HG02678 (cell line): ENCODE measurements around the gene STRN3.
A peak's percentile ranks its signal among the peaks of the same experiment; 100 is the strongest.
"Not testable (repeated sequence)": the region's sequence is repeated elsewhere in the genome, so short reads cannot be mapped to it uniquely, and the experiment has no call there.

ENCODE experiments used
- ATAC-seq: cut with Tn5 transposase; IDR thresholded peaks from one replicate; pipeline ENCODE4 v1.9.1; 2021; ENCODE audit warnings: mild to moderate bottlenecking, moderate library complexity; ENCODE audit not compliant: unreplicated experiment

Gene STRN3

DNA sequence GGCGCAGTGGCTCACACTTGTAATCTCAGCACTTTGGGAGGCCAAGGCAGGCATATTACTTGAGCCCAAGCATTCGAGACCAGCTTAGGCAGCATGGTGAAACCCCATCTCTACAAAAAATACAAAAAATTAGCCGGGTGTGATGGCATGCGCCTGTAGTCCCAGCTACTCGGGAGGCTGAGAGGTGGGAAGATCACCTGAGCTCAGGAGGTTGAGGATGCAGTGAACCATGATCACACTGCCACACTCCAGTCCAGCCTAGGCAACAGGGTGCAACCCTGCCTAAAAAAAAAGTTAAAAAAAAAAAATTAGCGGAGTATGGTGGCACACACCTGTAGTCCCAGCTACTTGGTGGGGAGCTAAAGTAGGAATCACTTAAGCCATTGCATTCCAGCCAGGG, 22.2 kb downstream of the STRN3 start:
- not testable (repeated sequence) for ATAC-seq

DNA sequence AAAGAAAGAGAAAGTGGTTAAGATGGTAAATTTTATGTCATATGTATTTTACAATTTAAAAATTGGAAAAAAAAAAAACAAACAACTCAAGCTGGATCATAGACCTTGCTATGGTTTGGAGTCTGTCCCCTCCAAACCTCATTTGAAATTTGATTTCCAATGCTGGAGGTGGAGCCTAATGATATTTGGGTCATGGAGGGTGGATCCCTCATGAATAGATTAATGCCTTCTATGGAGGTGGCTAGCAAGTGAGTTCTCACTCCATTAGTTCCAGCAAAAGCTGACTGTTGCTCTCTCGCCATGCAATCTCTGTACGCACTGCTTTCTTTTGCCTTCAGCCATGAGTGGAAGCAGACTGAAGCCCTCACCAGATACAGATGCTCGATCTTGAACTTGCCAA, 22.9 kb downstream of the STRN3 start:
- no peak for ATAC-seq

DNA sequence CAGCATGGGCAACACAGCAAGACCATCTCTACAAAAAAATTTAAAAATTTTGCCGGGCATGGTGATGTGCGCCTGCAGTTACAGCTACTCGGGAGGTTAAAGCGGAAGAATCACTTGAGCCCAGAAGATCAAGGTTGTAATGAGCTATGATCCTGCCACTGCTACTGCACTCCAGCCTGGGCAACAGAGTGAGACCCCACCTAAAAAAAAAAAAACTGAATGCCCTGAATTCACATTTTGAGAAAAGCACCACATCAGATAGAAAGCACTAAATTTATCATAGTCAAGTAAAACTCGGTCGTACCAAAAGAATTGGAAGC, 24.9 kb downstream of the STRN3 start:
- ATAC-seq = no peak

DNA sequence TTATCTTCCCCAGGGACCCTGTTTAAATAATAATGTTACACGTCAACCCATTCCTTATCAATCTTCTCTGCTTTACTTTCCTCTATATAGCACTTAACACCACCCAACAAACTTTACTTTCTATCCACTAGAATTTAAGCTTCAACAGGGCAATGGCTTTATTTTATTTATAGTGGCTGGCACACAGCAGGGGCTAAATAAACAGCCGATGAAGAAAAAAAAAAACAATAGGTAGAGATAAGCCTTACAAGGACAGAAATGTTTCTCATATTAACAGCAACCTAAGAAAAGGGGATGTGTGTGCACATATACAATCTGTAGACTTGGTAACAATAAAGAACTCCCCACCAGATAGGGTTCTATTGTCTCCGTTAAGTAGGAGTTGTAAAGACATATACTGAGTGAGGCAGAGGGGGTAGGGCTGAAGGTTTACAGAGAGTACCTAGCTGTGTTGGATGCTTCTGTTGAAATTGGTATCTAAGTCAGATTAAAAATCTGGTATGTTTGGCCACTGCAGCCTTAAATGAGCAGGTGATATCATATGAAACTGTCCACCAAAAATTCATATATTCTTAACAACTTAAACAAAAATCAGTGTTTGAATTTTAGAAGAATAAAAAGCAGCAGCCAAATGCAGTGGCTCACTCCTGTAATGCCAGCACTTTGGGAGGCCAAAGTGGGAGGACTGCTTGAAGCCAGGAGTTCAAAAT, 25.4 kb downstream of the STRN3 start:
- ATAC-seq = no peak

DNA sequence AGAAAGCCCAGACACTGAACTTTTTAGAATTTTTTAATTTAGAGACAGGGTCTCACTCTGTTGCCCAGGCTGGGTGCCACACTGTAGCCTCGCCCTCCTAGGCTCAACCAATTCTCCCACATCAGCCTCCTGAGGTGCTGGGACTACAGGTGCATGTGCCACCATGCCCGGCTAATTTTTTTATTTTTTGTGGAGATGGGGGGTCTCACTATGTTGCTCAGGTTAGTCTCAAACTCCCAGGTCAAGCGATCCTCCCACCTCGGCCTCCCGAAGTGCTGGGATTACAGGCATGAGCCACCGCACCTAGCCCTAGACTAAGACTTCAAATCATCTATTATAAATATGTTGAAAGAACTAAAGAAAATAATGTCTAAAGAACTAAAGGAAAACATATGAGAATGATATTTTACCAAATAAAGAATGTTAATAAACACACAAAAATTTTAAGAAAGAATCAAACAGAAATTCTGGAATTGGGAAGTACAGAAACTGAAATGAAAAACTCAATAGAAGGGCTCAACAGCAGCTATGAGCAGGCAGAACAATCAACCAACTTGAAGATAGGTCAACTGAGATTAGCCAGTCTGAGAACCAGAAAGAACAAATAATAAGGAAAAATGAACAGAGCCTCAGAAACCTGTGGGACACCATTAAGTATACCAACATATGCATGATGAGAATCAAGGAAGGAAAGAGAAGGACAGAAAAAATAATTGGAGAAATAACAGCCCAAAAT, 27.0 kb downstream of the STRN3 start:
- ATAC-seq = no peak

DNA sequence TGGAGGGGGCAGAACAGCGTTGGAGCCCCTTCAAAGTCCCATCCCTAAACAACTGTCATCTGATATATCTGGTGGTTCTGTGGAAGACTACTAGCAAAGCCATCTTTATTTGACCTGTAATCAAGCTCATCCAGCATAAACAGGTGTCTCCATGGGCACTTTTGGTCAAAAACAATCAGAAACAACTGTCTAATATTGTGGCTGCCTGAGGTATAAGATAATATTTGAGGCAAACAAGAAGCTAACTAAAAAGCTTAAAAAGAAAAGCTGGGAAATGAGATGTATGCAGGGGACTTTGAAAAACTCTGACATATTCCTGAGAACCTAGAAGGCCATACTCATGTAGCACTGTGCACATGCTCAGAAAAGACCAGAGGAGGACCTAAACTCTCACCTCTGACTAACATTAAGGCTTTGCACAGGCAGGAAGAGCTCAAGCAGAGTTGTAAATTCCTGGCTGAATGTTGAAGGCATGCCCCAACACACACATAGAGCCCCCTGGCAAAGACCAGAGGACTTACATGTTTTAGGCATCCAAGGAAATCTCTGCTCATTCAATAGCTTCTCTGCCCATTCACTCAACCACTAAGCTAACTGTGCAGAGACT, 28.0 kb downstream of the STRN3 start:
- ATAC-seq = no peak

DNA sequence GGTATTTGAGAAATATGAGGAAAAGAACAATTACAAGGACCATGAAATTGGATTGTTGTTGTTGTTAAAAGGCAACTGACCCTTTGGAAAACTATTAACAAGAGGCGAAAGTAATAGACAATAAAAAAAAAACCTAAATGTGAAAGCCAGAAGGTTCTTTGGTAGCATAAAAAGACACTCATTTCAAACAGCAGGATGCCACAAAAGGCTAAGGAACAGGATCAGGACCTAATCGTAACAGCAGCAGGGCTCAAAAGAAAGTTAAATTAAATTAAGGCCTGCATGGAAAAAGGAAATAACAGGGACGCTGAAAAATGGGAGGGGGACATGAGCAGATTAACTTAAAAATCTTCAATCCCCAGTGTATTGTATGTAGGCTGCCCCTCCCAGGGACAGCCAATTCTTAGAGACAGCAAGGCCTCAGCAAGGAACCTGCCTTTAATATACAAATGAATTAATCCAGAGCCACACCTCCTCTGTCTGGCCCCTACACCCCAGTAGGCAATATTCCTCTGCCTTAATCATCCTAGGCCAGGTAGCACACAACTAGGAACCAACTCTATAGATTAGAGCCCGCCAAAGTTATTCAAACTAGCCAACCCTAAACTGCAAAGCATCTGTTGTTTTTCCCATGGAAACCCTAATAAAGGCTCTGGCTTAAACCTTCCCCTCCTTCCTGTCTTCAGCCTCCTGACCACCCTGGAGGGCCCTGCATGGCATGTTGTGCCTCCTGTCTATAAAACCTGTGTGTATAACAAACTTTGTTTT, 29.1 kb downstream of the STRN3 start:
- no peak for ATAC-seq

DNA sequence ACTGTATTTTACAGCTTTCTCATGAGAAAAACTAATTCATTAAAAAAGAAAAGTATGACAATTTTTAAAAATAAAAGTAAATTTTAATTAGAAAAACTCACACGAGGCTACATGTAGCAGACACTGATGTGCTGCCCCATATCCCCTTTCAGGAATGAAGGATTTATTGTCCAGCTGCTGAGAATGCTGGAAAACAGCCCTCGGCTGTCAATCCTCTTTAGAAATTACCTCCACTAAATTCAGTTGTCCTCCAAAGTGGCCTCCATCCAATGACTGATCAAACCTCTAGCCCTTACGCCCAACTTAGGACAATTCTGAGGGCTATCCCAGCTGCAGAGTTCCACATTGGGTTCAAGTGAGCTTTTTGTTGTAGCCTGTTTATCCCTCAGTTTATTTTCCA, 30.5 kb downstream of the STRN3 start:
- no peak for ATAC-seq

DNA sequence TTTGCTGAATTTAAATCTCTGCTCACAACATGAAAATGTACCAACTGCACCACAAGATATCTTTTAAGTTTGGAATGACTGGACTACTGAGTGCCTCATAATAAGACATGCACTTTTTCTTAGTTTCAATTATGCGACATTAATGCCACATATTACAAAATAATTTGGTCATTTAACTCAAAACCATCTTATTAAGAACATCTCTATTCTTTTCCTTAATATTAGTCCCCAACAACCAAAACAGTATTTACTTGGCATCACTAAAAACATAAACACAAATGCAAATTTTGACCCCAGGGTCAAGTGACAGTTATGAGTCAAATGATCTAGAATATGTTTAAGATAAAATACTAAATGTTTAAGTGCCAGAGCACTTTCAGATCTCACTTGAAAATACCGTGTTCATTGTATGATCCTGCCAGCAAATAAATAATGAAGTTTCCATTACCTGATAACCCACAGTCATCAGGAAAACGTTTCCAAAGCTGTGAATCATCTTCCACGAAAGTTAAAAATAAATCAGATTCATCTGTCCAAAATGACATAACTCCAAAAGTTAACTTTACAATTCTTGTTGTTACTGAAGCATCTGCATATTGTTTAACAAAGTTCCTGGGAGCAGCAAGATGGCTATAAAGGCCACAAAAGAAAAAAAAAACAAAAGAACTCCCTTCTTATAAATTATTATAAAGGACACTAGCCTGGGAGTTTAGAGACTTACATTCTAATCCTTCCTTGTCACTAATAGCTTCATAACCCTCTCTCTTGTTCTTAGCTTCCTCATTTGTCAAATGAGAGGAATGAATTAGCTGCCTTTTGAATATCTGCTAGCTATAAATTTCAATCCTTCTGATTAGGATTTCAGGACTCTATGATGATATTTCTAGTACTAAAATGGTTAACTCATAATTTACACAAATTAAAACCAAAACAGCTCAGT, 31.2 kb downstream of the STRN3 start:
- ATAC-seq = peak; percentile 63

DNA sequence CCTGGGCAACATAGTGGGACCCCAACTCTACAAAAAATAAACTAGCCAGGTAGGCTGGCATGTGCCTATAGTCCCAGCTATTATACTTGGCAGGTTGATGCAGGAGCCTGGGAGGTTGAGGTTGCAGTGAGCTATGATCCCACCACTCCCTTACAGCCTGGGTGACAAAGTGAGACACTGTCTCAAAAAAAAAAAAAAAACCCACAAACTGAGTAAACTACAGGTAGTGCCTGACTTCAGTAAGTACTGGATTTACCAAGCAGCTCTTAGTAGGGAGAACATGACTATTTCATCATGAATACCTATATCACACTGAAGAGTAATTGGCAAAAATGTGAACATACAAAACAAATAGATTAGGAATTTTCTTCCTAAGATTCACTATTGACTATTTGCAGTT, 33.1 kb downstream of the STRN3 start:
- no peak for ATAC-seq

DNA sequence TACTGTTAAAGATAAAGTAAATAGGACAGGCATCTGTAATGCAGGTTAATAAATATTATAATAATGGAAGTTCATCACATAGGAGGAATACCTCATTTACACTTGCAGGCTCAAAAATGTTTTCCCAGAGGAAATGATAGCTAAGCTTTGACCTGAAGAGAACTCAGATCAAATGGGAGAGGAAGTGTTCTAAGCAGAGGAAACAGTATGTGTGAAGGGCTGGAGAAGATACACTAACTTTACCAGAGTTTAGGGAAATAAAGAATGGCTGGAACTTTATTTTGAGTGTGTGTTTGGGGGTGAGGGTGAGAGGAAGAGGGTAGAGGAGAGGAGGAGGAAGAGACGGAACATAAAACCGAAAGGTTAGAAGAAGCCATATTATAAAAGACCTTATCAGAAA, 34.8 kb downstream of the STRN3 start:
- ATAC-seq = no peak

DNA sequence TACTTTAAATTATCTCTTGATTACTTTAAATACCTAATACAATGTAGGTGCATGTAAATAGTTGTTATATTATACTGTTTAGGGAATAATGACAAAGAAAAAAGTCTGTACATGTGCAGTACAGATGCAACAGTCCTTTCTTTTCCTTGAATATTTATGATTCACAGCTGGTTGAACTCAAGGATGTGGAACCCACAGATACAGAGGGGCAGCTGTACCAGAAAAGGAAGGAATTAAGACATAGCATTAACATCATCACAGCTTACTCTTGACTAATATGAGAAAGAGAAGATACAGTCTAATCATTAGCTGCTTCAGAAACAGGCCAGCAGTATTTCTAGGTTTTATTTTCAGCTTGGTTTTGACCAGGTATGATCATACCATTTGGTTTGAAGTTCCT, 35.4 kb downstream of the STRN3 start:
- no peak for ATAC-seq

DNA sequence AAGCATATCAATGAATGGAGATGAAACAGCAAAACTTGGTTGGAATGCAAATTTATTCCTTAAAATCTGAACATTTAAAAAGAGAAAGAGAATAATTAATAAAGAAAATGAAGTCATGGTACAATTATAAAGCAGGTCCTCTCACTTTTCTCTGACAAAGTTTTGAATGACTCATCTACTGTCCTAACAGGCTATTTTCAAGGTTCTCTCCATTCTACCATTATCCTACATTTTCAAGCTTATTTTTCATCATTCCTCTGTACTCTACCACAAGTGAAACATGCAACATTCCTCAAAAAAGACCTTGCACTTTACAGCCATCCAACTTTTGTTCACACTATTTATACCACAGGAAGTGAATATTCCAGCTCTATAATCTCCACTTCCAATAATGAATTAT, 37.7 kb downstream of the STRN3 start:
- ATAC-seq = no peak

DNA sequence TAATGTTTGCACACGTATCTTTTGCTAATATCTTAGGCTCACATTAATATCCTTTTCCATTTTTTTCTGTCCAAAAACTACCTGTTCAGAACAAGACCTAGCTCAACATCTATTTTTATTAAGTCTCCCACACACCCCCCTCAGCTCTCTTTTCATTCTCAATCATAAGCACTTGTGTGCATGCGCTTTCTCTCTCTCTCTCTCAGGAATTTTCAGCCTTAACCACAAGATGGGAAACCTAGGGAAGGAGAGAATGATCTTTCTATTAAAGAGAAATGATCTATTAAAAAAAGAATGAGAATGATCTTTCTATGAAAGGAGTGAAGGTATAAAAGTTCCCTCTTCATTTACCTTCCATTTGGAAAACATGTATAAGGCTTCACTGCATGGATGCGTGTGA, 40.4 kb downstream of the STRN3 start:
- no peak for ATAC-seq

DNA sequence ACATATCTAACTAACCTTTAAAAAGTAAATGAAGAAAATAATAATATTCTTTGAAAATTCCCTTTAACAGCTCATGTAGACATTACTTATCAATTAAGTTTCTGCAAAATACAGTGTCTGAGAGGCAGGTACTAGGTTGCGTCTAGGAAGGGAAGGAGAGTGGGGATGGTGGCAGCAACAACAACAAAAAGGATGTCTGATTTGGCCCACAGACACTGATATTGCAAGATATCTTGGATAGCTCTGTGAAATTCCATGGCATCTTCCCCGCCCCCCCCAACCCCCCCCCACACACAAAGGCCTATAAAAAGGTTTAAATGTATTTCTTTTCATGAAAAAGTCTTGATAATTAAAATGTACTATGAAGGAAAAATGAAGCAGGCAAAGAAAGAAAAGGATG, 42.3 kb downstream of the STRN3 start:
- no peak for ATAC-seq

DNA sequence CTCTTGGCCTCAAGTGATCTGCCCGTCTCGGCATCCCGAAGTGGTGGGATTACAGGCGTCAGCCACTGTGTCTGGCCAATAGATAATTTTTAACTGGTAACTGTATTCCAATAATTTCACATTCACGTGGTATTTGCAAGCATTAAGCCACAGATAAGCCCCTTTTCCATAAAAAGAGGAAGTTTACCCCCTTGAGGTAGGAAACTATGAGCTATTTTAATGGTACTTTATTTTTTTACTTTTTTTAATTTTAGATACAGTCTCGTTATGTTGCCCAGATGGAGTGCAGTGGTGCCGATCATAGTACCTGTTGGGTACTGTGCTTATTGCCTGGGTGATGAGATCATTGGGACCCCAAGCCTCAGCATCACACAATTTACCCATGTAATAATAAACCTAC, 43.6 kb downstream of the STRN3 start:
- ATAC-seq = no peak

DNA sequence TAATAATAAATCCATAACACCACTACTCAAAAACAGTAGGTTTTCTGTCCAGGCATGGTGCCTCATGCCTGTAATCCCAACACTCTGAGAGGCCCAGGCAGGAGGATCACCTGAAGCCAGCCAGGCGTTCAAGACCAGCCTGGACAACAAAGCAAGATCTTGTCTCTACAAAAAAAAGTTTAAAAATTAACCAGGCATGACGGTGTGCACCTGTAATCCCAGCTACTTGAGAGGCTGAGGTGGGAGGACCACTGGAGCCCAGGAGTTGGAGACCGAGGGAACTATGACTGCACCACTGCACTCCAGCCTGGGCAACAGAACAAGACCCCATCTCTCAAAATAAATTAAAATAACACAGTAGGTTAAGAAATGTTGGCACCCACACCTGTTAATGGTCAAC, 45.2 kb downstream of the STRN3 start:
- ATAC-seq = no peak

DNA sequence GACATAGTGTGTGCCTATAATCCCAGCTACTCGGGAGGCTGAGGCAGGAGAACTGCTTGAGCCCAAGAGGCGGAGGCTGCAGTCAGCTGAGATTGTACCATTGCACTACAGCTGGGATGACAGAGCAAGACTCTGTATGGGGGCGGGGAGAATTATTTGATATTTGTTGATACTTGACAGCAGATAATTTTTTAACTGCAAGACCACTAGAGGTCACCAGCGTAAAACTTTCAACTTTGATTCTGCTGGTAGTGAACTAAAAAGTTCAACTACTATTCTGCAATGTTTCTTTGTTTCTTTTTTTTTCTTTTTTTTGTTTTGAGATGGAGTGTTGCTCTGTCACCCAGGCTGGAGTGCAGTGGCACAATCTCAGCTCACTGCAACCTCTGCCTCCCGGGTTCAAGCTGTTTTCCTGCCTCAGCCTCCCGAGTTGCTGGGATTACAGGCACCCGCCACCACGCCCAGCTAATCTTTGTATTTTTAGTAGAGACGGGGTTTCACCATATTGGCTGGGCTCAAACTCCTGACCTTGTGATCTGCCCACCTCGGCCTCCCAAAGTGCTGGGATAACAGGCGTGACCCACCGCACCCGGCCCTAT, 46.0 kb downstream of the STRN3 start:
- ATAC-seq = peak; percentile 54

DNA sequence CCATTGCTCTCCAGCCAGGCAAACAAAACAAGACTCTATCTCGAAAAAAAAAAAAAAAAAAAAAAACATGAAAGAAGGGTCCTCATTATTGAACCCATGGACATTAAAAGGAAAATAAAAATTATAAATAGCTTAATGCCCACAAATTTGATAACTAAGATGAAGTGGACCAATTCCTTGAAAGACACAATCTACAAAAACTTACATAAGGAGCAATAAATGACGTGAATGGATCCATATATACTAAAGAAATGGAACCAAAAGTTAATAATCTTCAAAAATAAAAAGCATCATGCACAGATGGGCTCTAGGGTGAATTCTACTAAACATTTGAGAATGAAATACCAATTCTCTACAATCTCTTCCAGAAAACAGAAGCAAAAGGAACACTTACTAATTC, 48.4 kb downstream of the STRN3 start:
- ATAC-seq = no peak

DNA sequence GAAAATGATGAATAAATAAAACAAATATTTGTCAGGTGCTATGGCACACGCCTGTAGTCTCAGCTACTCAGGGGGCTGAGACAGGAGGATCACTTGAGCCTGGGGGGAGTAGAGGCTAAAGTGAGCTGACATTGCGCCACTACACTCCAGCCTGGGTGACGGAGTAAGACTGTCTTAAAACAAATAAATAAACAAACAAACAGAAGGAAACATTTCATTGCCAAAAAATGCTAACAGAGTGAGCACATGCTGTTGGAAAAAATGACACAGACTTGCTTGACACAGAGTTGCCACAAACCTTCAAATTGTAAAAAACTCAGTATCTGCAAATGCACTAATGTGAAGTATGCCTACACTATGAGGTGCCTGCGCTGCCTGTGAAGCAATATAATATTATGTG, 51.6 kb downstream of the STRN3 start:
- ATAC-seq = no peak
